Kidney (tissue), 14 donors: ENCODE measurements around the gene FGD2. TPM values are rescaled to one million over a fixed set of nuclear protein-coding genes. Genes with fewer than 3 reads are reported as not detected.

Experiments
- DNase-seq, 5 donors: peaks; one replicate each; pipeline ENCODE4 v3.0.0-alpha.2; 2013 to 2020
- FAIRE-seq: peaks from 2 replicates; lab custom pipeline; 2012; peaks lifted over from hg19 to GRCh38; lab: Jason Lieb, UNC
- H3K27ac ChIP-seq, 2 donors: one replicate each; pipeline ENCODE4 v1.7.0; 2013; ENCODE audit warnings: low read depth in 2 of 2, low read length in 2 of 2, inconsistent platforms in 1 of 2
- H3K27me3 ChIP-seq: one replicate; pipeline ENCODE4 v1.7.1; 2013; ENCODE audit warnings: low read length, inconsistent platforms; ENCODE audit not compliant: control insufficient read depth, insufficient read depth
- H3K36me3 ChIP-seq, 3 donors: one replicate each; pipeline versions ENCODE4 v1.7.0 to v1.7.1; 2013; ENCODE audit warnings: low read length in 3 of 3, control low read depth in 1 of 3, inconsistent platforms in 1 of 3; ENCODE audit not compliant: insufficient read depth in 3 of 3, control insufficient read depth in 2 of 3
- H3K4me1 ChIP-seq, 3 donors: one replicate each; pipeline versions ENCODE4 v1.7.0 to v1.7.1; 2013; ENCODE audit warnings: low read length in 3 of 3, inconsistent platforms in 1 of 3, low read depth in 1 of 3; ENCODE audit not compliant: control insufficient read depth in 2 of 3, insufficient read depth in 2 of 3
- H3K4me3 ChIP-seq, 3 donors: one replicate each; pipeline versions ENCODE4 v1.7.0 to v1.8.1; 2013; ENCODE audit warnings: low read length in 3 of 3, control low read depth in 1 of 3, inconsistent platforms in 1 of 3
- H3K9ac ChIP-seq, 3 donors: one replicate each; pipeline versions ENCODE4 v1.7.0 to v1.7.1; 2013; ENCODE audit warnings: low read length in 3 of 3, control low read depth in 1 of 3, inconsistent platforms in 1 of 3
- H3K9me3 ChIP-seq, 3 donors: one replicate each; pipeline versions ENCODE4 v1.7.0 to v1.7.1; 2013; ENCODE audit warnings: low read length in 3 of 3, control low read depth in 1 of 3, inconsistent platforms in 1 of 3; ENCODE audit not compliant: control insufficient read depth in 2 of 3, insufficient read depth in 1 of 3
- intact Hi-C: fragments of 100-400 bp; cut with DNase I; formaldehyde crosslinking; loops from one replicate; pipeline ENCODE4 v1.11.1; 2022
- polyA plus RNA-seq: library from polyadenylated mRNA; stranded (reverse); fragments of 350-450 nt; fragmentation: Illumina TruSeq; extraction: RNeasy Lipid Tissue Mini Kit (QIAGEN cat#74804); gene quantifications from one replicate; pipeline ENCODE4 v1.2.3, GENCODE V29; 2014; ENCODE audit warnings: low read depth, low replicate concordance; ENCODE audit not compliant: insufficient read depth
- total RNA-seq: library from RNA; stranded (reverse); fragmentation: NEBNext Ultra II Directional; extraction: Animal tissue kit (Norgen Biotek cat#: 25700); gene quantifications from one replicate; pipeline ENCODE4 v1.2.1, GENCODE V29; 2021
- TF ChIP-seq, protein P1 (sequence below): IDR thresholded peaks from 3 replicates; pipeline ENCODE4 v1.5.1; 2012; ENCODE audit warnings: mild to moderate bottlenecking, moderate library complexity, borderline replicate concordance; ENCODE audit not compliant: insufficient read depth; ENCODE audit errors: extremely low read depth
- donor health status: control.
- donor health status: control.
- donor health status: control.
- donor health status: control.
- donor health status: control.
- donor health status: DM: yes; HTN: yes; CAD: no.
- donor health status: Normal renal cell carcinoma (clear cell type).

The FGD2 gene
- total and polyA plus RNA-seq, 2 donors from 2014 or later: 0.97 to 49.5 TPM

DNA sequence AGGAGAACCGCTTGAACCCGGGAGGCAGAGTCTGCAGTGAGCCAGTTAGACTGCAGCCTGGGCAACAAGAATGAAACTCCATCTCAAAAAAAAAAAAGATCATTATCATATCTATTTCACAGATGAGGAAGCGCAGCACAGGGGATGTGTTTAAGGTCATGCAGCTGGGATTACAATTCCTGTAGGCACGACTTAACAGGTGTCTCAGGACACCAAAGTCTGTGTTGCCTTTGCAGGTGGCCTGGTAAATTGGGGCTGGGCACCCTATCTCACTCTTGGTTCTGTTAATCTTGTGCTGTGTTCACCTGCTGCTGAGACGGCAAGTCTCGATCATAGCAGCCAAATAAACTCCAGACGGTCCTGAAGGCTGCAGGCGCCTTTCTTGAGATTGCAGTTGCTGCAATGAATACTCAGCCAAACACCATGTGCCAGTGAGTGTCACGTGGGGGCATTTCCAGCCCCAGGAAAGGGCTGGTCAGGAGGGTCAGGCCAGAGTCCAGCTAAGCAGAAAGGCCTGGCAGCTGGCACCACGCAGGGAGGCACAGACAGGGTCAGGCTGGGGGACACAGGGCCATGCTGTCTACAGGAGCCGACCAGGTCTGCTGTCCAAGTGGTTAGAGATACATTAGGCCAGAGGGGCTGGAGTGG, 55.8 kb downstream of the FGD2 start:
- peak overlapping the region; percentile 73 to 74 for H3K27ac ChIP-seq
- peak in 2 of 5 donors; percentile 39 to 68 for DNase-seq
- no peak overlapping the region for H3K4me3 ChIP-seq
- FAIRE-seq: no peak
- H3K36me3 ChIP-seq: no peaks in the 10 kb centered on the region
- no peaks in the 10 kb centered on the region for H3K27me3 ChIP-seq
- TF ChIP-seq, protein P1, sequence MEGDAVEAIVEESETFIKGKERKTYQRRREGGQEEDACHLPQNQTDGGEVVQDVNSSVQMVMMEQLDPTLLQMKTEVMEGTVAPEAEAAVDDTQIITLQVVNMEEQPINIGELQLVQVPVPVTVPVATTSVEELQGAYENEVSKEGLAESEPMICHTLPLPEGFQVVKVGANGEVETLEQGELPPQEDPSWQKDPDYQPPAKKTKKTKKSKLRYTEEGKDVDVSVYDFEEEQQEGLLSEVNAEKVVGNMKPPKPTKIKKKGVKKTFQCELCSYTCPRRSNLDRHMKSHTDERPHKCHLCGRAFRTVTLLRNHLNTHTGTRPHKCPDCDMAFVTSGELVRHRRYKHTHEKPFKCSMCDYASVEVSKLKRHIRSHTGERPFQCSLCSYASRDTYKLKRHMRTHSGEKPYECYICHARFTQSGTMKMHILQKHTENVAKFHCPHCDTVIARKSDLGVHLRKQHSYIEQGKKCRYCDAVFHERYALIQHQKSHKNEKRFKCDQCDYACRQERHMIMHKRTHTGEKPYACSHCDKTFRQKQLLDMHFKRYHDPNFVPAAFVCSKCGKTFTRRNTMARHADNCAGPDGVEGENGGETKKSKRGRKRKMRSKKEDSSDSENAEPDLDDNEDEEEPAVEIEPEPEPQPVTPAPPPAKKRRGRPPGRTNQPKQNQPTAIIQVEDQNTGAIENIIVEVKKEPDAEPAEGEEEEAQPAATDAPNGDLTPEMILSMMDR: no peak
- H3K9me3 ChIP-seq: no peaks in the 10 kb centered on the region
- H3K4me1 ChIP-seq: peaks cover 0 to 20% (median 6%) of the 10 kb centered on the region in 3 donors
- H3K9ac ChIP-seq: peak overlapping the region in 1 of 3 donors; percentile 48
- intact Hi-C loops: no loop called here

DNA sequence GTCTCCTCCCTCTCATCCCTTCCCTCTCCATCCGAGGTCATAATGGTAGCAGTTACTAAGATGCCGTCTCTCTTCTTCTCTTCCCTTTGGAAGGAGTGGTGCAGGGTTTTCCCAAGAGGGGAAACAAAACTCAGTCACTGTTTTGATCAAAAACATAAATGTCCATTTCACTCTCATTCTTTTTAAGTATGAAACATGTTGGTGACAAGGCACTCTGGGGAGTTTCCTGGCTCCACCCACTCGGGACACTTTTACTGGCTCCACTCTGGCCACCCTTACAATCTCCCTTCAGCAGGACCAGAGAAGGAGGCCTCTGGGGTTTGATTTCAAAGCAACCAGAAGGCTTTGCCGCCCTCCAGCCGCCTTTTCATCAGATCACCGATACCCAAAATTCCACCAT, 57.0 kb downstream of the FGD2 start:
- H3K27me3 ChIP-seq: no peaks in the 10 kb centered on the region
- TF ChIP-seq, protein P1: no peak
- H3K36me3 ChIP-seq: no peaks in the 10 kb centered on the region
- no peak overlapping the region for H3K9ac ChIP-seq
- FAIRE-seq: no peak
- H3K4me3 ChIP-seq: no peak overlapping the region
- peaks cover 0 to 20% (median 6%) of the 10 kb centered on the region in 3 donors for H3K4me1 ChIP-seq
- intact Hi-C loops: no loop called here
- no peak for DNase-seq
- no peak overlapping the region for H3K27ac ChIP-seq
- no peaks in the 10 kb centered on the region for H3K9me3 ChIP-seq

DNA sequence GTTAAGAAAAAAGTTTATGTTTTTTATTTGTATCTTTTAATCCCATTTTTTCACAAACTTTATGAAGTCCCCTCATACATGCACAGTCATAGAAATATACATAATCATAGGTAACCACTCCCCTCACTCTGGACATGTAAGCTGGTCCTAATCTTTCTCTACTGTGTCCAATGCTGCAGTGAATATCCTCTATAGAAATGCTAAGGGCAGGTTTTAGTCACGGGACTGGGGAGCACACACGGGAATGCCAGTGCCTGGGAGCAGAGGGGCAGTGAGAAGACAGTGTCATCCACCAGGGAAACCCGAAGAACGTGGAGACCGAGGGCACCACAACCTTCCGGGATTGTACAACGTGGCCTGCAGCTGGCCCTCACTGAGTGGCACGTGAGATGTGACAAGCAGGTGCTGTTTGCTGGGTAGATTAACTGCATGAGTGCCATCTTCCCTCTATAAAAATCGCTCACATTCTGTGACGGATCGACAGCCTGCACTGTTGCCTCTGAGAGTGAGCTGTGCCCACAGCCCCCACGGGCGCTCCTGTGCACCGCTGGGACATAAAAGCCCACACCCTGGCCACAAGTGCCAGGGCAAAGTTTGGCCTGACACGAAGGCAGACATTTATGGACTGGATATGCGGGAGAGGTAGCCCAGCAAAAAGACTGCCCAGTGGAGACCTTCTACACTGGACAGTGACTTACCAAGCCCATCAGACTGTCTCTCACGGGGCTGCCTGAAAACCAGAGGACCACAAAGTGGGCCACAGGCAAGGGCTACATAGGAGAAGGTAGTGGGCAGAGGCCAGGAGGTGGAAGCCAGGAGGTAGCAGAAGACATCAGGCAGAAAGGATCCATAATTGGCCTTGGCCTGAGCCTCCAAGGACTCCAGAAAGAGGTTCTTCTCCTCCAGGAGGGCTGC, 63.2 kb downstream of the FGD2 start:
- FAIRE-seq (no peak), DNase-seq (peak in 1 of 5 donors; percentile 24)
- Histone ChIP-seq H3K27me3 (no peaks in the 10 kb centered on the region), H3K27ac (no peak overlapping the region), H3K4me3 (no peak overlapping the region), H3K36me3 (no peaks in the 10 kb centered on the region), H3K9ac (no peak overlapping the region), H3K9me3 (no peaks in the 10 kb centered on the region), H3K4me1 (no peaks in the 10 kb centered on the region)
- intact Hi-C loops: no loop called here
- TF ChIP-seq, protein P1: no peak
